Measurements from ENCODE around the gene RBM33.
A peak's percentile ranks its signal among the peaks of the same experiment; 100 is the strongest.

RBM33 gene

GRCh38 chr7:155620497-155620896, 24.0 kb upstream of the RBM33 start:
- H3K4me3 ChIP-seq: no peak overlapping the region
- H3K27ac ChIP-seq: no peak overlapping the region

DNA sequence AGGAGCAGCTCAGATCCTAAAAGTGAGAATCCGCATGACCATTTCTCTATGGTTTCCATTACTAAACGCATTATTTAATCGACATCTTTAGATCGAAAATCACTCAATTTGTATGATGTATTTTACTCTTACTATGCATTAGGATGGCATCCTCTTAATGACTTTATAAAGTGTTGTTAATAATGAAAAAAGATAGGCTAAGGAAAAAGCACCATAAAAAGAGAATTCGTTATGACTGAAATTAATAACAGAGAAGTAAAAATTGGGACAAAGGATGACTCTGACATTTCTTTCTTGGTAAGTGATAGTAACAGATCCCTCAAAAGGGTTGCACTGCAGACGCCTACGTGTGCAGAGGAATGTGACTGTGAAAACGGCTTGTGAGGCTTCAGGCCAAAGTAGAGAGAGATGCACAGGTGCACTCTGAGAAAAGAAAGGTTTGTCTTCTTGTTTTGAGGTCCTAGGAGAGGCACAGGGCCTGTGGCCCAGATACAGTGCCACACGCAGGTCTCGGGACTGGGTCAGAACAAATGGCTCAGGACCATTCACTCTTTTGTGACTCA, 23.0 kb upstream of the RBM33 start:
- Histone ChIP-seq H3K27ac (no peak overlapping the region), H3K4me3 (no peak overlapping the region)

DNA sequence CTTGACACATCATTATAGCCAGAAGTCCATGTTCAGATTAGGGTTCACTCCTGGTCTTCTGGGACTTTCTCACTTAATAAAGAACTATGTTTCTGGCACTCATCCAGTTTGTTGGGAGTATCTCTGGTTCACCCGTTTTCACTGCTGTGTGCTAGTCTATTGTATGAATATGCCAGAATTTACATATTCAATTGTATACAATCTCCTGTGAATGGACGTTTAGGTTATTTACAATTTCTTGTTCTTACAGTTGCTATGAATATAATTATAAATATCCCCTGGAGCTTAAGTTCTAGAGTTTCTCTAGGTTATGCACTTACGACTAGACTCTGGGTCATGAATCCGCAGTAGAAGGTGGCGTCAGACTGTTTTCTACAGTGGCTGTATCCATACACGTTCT, 20.0 kb upstream of the RBM33 start:
- no peak overlapping the region for H3K4me3 ChIP-seq
- H3K27ac ChIP-seq: no peak overlapping the region

DNA sequence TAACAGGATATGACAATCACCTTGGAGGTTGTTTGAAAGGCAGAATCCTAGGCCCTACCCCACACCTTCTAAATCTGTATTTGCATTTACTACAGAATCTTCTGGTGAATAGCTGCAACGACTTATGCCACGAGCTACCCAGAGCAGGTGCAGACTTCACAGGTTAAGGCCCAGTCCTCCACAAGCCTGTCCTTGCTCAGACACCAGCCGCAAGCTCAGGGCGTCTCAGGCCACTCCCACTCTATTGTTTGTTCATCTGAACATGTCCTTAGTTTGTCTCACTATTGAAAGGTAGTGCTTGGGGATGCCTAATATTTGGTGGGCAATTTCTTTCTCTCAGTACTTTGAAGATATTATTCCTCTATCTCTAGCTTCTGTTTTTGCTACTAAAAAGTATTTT, 18.9 kb upstream of the RBM33 start:
- Histone ChIP-seq H3K27ac (no peak overlapping the region), H3K4me3 (no peak overlapping the region)

DNA sequence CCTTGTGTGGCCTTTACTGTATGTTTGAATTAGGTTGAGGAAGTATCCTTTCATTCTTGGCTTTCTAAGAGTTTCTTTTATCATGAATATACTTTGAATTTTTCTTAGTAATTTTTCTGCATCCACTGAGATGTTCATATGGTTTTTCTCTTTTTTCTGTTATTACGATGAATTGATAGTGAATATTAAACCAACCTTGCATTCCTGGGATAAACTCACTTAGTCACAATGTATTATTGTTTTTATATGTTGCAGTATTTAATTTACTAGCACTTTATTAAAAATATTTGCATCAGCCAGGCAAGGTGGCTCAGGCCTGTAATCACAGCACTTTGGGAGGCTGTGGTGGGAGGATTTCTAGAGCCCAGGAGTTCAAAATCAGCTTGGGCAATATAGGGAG, 15.3 kb upstream of the RBM33 start:
- no peak overlapping the region for H3K27ac ChIP-seq
- no peak overlapping the region for H3K4me3 ChIP-seq

- H3K27ac ChIP-seq: no peak overlapping the region
- no peak overlapping the region for H3K4me3 ChIP-seq
Measured at GRCh38 chr7:155631155-155631554, 13.3 kb upstream of the RBM33 start.

- no peak overlapping the region for H3K27ac ChIP-seq
- H3K4me3 ChIP-seq: no peak overlapping the region
Measured at GRCh38 chr7:155635817-155636216, 8.6 kb upstream of the RBM33 start.

GRCh38 chr7:155637155-155637554, 7.3 kb upstream of the RBM33 start:
- H3K27ac ChIP-seq: no peak overlapping the region
- H3K4me3 ChIP-seq: no peak overlapping the region

GRCh38 chr7:155638366-155638765, 6.1 kb upstream of the RBM33 start:
- no peak overlapping the region for H3K4me3 ChIP-seq
- H3K27ac ChIP-seq: no peak overlapping the region

DNA sequence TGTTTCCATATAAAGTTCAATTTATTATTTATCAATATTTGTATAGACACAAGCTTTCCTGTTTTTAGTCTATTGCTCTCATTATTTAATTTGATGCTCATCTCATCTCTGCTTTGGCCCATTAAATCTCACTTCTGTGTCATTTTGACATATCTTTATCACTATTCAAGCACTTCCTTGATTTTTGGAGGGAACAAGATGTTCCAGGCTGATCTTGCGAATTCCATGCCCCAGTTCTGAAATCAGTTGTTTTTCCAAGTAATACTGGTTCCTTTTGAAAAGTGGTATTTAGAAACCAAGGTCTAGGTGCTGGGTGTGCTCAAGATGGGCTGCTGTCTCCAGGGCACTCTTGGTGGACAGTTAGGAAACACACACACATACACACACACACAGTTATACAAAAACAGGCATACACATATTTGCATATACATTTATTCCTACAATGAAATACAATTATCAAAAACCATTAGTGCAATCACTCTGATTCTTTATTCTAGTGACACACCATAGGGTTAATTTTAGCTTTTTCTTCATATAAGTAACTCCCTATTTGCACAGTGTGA, 4.4 kb upstream of the RBM33 start:
- Histone ChIP-seq H3K27ac (no peak overlapping the region), H3K4me3 (no peak overlapping the region)

GRCh38 chr7:155640629-155641028, 3.8 kb upstream of the RBM33 start:
- H3K27ac ChIP-seq: no peak overlapping the region
- H3K4me3 ChIP-seq: no peak overlapping the region

GRCh38 chr7:155643804-155644177, 670 bp upstream of the RBM33 start:
- Histone ChIP-seq H3K27ac (peak overlapping the region; percentile 93 to 99 (median 98)), H3K4me3 (peak overlapping the region; percentile 69 to 99 (median 92))

GRCh38 chr7:155644971-155645509, 579 bp downstream of the RBM33 start:
- Histone ChIP-seq H3K27ac (peak overlapping the region; percentile 93 to 99 (median 98)), H3K4me3 (peak overlapping the region; percentile 69 to 99 (median 92))

GRCh38 chr7:155645662-155646061, 1.2 kb downstream of the RBM33 start:
- H3K4me3 ChIP-seq: peak overlapping the region; percentile 69 to 99 (median 92)
- H3K27ac ChIP-seq: peak overlapping the region in 5 of 21 experiments; percentile 96 to 99 (median 99)

- Histone ChIP-seq H3K4me3 (no peak overlapping the region), H3K27ac (no peak overlapping the region)
Measured at GRCh38 chr7:155646669-155647068, 2.2 kb downstream of the RBM33 start.

DNA sequence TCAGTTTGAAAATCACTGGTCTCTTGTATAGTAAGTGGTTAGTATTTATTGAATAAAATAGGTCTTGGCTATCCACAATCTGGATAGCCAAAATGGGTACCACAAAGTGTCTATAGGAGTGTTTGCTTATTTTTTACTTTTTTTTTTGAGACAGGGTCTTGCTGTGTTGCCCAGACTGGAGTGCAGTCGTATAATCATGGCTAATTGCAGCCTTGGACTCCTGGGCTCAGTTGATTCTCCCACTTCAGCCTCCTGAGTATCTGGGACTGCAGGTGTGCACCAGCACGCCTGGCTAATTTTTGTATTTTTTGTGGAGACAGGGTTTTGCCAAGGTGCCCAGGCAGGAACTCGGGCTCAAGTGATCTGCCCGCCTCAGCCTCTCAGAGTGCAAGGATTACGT, 2.8 kb downstream of the RBM33 start:
- Histone ChIP-seq H3K4me3 (no peak overlapping the region), H3K27ac (no peak overlapping the region)

DNA sequence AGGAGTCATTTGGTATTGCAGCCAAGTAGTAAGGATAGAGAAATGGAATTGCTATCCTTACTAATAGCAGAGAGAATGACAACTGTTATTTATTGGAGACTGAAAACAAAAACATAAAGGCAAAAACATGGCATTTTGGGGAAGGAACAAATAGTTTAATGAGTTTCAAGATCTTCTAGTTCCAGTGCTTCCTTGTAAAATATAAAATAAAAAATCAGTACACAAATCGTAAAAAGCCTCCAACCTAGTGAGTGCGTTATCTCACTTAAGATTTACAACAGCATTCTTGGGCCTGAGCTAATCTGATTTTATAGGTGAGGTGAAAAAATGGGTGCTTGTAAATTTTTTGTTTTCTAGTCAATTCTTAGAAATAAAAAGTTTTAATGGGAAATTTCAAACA, 3.3 kb downstream of the RBM33 start:
- Histone ChIP-seq H3K4me3 (no peak overlapping the region), H3K27ac (no peak overlapping the region)

GRCh38 chr7:155648752-155649339, 4.4 kb downstream of the RBM33 start:
- Histone ChIP-seq H3K4me3 (no peak overlapping the region), H3K27ac (no peak overlapping the region)

DNA sequence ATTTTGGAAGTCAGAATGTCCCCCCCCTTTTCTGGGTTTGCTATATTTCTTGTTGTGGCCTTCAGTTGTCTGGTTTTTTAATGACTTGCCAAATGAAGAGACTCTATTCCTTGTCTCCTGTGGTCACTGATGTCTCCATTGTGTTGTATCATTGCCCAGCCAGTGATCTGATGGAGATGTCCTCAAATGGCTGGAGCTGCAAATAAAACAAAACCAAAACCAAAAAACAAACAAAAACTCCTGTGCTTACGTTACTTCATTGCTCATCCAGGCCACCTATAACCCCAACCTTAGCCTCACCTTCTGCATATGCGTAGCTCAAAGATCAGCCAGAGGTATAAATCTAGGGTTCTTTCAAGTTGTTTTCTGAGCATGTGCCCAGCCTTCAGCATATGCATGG, 5.1 kb downstream of the RBM33 start:
- no peak overlapping the region for H3K27ac ChIP-seq

DNA sequence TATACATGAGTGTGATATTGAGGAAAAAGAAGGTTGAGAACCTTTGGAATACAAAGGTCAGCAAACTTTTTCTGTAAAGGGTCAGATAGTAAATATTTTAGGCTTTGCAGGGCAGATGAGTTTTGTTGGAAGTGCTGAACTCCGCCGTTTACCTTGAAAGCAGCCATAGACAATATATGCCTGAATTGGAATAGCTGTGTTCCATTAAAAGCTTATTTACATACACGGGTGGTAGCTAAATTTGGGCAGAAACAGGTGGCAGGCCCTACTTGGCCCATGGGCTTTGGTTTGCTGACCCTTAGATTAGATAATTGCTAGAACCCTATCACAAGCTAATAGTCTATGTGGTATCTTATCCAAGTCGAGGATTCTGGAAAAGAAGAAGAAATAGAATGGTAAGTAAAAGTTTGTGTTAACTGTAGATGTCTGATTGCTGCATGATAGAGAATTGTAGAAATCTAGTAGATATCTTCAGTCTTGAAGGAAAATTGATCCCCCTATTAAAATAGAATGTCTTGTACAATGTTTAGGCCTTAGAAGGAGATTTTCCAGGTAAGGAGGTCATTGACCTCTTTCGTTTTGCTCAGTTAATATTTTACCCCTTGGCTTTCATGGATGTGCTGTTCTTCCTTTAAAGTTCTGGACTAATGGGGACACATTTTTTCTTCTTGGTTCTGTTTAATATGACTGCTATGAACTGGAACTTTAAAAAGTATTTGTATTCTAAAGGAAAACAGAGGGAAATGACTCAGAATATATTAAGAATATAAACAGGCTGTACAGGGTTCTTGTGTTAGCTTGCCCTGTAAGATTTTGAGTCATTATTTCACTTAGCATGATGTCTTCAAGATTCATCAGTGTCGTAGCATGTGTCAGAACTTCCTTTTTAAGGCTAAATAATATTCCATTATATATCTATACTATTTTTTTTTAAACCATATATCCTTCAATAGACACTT, 8.0 kb downstream of the RBM33 start:
- no peak overlapping the region for H3K4me3 ChIP-seq
- peak overlapping the region in 4 of 21 experiments; percentile 7 to 47 (median 38) for H3K27ac ChIP-seq

More for the DNA sequence above, 5.1 kb downstream of the RBM33 start:
- H3K4me3 ChIP-seq: no peak overlapping the region
